ENCODE results near the gene SH2D5. TPM values are rescaled to one million over a fixed set of nuclear protein-coding genes. Genes with fewer than 3 reads are reported as not detected.

Gene SH2D5
- polyA plus RNA-seq, 1 experiment, result 3.5 TPM

DNA sequence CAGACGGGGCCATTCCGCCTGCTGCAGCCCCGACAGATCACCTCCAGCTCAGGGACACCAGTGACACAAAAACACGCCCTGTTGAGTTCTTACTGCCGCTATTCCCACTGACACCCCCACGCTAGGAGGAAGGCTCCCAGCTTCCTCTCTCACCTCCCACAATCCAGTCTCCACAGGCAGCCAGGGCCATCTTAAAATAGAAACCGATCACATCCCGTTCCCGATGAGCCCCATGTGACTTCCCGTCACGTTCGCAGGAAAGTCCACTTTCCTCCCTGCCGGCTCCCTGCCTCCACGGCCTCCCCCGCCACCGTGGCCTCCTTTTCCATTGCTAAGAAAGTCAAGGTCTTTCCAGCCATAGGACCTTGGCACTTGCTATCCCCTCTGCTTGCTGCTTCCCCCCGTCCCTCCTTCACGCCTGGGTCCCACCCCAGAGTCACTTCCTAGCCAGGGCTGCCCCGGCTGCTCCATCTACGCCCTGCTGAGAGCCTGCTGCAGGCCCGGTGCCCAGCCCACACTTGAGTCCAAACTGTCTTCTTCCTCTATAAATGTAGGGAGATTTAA is 47.3 kb downstream of the SH2D5 start:
- TF ChIP-seq, protein P1, sequence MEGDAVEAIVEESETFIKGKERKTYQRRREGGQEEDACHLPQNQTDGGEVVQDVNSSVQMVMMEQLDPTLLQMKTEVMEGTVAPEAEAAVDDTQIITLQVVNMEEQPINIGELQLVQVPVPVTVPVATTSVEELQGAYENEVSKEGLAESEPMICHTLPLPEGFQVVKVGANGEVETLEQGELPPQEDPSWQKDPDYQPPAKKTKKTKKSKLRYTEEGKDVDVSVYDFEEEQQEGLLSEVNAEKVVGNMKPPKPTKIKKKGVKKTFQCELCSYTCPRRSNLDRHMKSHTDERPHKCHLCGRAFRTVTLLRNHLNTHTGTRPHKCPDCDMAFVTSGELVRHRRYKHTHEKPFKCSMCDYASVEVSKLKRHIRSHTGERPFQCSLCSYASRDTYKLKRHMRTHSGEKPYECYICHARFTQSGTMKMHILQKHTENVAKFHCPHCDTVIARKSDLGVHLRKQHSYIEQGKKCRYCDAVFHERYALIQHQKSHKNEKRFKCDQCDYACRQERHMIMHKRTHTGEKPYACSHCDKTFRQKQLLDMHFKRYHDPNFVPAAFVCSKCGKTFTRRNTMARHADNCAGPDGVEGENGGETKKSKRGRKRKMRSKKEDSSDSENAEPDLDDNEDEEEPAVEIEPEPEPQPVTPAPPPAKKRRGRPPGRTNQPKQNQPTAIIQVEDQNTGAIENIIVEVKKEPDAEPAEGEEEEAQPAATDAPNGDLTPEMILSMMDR (IDR thresholded peaks at IDR 0.05; ENCODE audit: insufficient read depth, low read depth, low read length), result no peak
- no peak for DNase-seq (ENCODE audit: low read depth)
- Histone ChIP-seq H3K36me3 (ENCODE audit: control insufficient read depth, insufficient read depth, low read length) (no peaks in the 10 kb centered on the region; the same call in 1 of the 2 replicates), H3K27me3 (ENCODE audit: control insufficient read depth, insufficient read depth, low read length) (no peaks in the 10 kb centered on the region), H3K4me3 (ENCODE audit: low read depth, low read length) (no peak overlapping the region)
- ChIA-PET POLR2A (no interaction called here), CTCF (interaction anchor here (0.6 kb wide), 1 partner anchor 419 kb away, joined by 3 read pairs; no protein-coding TSS in a partner anchor)

DNA sequence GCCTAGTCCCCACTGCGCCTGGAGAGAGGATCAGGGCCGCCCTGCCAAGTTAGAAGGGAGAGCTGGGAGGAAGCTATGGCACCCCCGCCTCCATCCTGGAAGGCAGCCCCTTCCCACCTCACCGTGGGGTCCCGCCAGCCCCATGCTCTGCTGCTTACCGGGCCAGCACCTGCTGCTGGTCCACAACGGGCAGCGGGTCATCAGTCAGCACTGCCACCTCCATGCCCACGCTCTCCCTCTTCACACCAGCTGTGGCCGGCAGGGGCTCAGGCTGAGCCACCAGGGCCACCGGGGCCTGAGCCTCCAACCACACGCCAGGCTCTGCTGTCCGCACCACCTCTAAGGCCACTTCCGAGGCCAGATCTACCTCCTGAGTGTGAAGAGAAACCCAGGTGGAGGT is 47.9 kb downstream of the SH2D5 start:
- TF ChIP-seq, protein P1 (IDR thresholded peaks at IDR 0.05; ENCODE audit: insufficient read depth, low read depth, low read length), result no peak
- Histone ChIP-seq H3K27me3 (ENCODE audit: control insufficient read depth, insufficient read depth, low read length) (no peaks in the 10 kb centered on the region), H3K4me3 (ENCODE audit: low read depth, low read length) (no peak overlapping the region), H3K36me3 (ENCODE audit: control insufficient read depth, insufficient read depth, low read length) (no peaks in the 10 kb centered on the region; the same call in 1 of the 2 replicates)
- DNase-seq (ENCODE audit: low read depth), result no peak
- ChIA-PET CTCF (interaction anchor here (0.6 kb wide), 1 partner anchor 419 kb away, joined by 3 read pairs; no protein-coding TSS in a partner anchor), POLR2A (no interaction called here)

DNA sequence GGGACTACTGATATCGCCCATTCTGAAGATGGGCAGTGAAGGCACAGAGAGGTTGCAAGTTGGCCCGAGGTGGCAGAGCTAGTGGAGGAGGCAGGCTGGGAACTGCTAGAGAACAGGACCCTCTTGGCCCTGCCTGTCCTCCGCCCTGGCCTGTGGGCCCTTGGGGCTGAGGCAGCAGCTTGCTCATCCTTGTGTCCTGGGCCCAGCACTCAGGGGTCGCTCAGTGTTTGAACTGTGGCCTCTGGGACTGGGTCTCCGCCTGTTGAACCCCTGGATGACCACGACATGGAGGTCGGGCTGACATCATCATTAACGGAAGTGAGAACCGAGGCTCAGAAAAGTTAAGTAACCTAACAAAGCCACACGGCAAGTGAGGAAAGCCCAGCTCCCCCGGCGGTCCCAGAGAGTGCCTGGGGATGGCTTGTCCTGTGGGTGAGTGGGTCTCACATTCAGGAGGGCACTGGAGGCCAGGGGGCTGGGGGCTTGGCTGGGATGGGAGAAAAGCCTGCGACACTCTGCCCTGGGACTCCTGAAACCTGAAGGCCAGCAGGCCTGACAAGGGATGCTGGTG is 48.4 kb downstream of the SH2D5 start:
- Histone ChIP-seq H3K36me3 (ENCODE audit: control insufficient read depth, insufficient read depth, low read length) (no peaks in the 10 kb centered on the region; the same call in 1 of the 2 replicates), H3K27me3 (ENCODE audit: control insufficient read depth, insufficient read depth, low read length) (no peaks in the 10 kb centered on the region), H3K4me3 (ENCODE audit: low read depth, low read length) (no peak overlapping the region)
- CTCF ChIA-PET, result interaction anchor here (0.6 to 0.9 kb wide), 2 partner anchors 103 to 420 kb away, joined by 3 read pairs; partner anchors contain the start of gene HP1BP3
- DNase-seq (ENCODE audit: low read depth), result no peak
- TF ChIP-seq, protein P1 (IDR thresholded peaks at IDR 0.05; ENCODE audit: insufficient read depth, low read depth, low read length), result no peak
- POLR2A ChIA-PET, result no interaction called here

DNA sequence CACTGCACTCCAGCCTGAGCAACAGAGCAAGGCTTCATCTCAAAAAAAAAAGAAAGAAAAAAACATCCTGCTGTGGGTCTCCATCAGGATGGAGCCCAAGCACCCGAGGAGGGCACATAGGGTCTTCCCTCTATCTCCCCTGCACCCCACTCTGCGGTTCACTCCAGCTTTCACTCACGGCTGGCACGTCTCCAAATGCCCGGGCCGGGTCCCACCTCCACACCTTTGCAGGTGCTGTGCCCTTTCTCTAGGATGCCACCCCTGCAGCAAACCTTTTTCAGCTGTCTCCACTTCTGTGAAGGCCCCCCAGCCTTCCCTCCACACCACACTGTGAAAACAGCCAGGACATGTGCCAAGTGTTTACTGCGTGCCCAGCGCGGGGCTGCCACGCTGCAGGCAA is 48.9 kb downstream of the SH2D5 start:
- CTCF ChIA-PET, result interaction anchor here (0.9 kb wide), 1 partner anchor 103 kb away, joined by 3 read pairs; the partner anchor contains the start of gene HP1BP3
- TF ChIP-seq, protein P1 (IDR thresholded peaks at IDR 0.05; ENCODE audit: insufficient read depth, low read depth, low read length), result no peak
- H3K36me3 ChIP-seq (ENCODE audit: control insufficient read depth, insufficient read depth, low read length), result no peaks in the 10 kb centered on the region; the same call in 1 of the 2 replicates
- H3K4me3 ChIP-seq (ENCODE audit: low read depth, low read length), result no peak overlapping the region
- DNase-seq (ENCODE audit: low read depth), result no peak
- POLR2A ChIA-PET, result no interaction called here
- H3K27me3 ChIP-seq (ENCODE audit: control insufficient read depth, insufficient read depth, low read length), result no peaks in the 10 kb centered on the region

DNA sequence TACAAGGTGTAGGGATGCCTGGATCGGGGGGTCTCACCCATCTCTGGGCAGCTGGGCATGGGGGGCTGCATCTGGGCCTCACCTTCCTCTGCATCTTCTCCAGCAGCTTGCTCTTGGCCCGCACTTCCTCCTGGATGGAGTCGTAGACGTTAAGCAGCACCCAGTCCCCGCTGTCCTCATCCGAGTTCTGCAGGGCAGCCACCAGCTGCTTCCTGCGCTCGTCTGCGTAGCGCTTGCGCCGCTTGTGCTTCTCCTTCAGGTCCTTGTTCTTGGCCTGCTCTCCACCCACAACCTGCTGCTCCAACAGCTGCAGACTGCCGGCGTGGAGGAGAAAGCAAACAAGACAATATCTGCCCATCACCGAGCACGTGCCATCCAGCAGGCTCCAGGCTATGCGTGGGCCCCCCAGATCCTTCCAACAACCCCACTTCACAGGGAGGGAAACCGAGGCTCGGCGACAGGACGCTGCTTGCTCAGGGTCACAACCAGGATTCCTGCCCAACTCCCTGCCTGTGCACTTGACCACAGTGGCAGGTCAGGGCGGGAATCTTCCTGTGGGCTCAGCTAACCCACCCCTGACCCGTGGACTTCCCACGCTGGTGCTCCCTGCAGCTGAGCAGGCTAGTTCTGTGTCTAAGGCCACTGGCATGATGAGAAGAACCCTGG is 49.8 kb downstream of the SH2D5 start:
- ChIA-PET CTCF (interaction anchor here (0.6 kb wide), 1 partner anchor 513 kb away, joined by 3 read pairs; no protein-coding TSS in a partner anchor), POLR2A (no interaction called here)
- H3K27me3 ChIP-seq (ENCODE audit: control insufficient read depth, insufficient read depth, low read length), result no peaks in the 10 kb centered on the region
- DNase-seq (ENCODE audit: low read depth), result no peak
- H3K36me3 ChIP-seq (ENCODE audit: control insufficient read depth, insufficient read depth, low read length), result no peaks in the 10 kb centered on the region; the same call in 1 of the 2 replicates
- no peak overlapping the region for H3K4me3 ChIP-seq (ENCODE audit: low read depth, low read length)
- TF ChIP-seq, protein P1 (IDR thresholded peaks at IDR 0.05; ENCODE audit: insufficient read depth, low read depth, low read length), result no peak

Measured in BJ (cell line).